ENCODE measurements around the gene TCHP.

The TCHP gene

GRCh38 chr12:109961201-109961600 lies 61.1 kb downstream of the TCHP start:
- no peak for DNase-seq (ENCODE audit: low read depth in 2 of 2, low spot score in 1 of 2)

- DNase-seq (ENCODE audit: low read depth in 2 of 2, low spot score in 1 of 2) = no peak
These were observed 61.5 kb downstream of the TCHP start for GRCh38 chr12:109961612-109962011.

- DNase-seq (ENCODE audit: low read depth in 2 of 2, low spot score in 1 of 2) = no peak
These were observed 62.3 kb downstream of the TCHP start for GRCh38 chr12:109962398-109962797.

- DNase-seq (ENCODE audit: low read depth in 2 of 2, low spot score in 1 of 2) = no peak
These were observed 63.3 kb downstream of the TCHP start for GRCh38 chr12:109963330-109963729.

GRCh38 chr12:109963743-109964429 lies 63.8 kb downstream of the TCHP start:
- no peak for DNase-seq (ENCODE audit: low read depth in 2 of 2, low spot score in 1 of 2)

GRCh38 chr12:109966546-109966945 lies 66.5 kb downstream of the TCHP start:
- DNase-seq (ENCODE audit: low read depth in 2 of 2, low spot score in 1 of 2) = no peak

GRCh38 chr12:109967383-109968031 lies 67.4 kb downstream of the TCHP start:
- DNase-seq (ENCODE audit: low read depth in 2 of 2, low spot score in 1 of 2) = no peak
